ENCODE results near the gene TCF19.

DNA sequence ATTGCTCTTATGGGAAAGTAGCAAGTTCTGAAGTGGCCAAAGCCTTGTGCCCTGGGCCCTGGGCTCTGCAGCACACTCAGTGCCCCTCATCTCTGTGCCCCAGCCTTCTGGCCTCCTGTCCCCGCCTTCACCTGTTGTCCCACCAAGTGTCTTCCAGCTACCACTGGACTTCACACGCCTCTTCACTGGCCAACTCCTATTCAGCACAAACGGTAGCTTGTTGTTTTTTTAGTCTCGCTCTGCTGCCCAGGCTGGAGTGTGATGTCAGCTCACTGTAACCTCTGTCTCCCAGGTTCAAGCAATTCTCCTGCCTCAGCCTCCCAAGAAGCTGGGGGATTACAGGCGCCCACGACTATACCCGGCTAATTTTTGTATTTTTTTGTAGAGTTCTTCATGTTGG lies 5.6 kb upstream of the TCF19 start:
- TF ChIP-seq, protein P1, sequence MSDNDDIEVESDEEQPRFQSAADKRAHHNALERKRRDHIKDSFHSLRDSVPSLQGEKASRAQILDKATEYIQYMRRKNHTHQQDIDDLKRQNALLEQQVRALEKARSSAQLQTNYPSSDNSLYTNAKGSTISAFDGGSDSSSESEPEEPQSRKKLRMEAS (IDR thresholded peaks at IDR 0.05): no peak
- TF ChIP-seq POLR2AphosphoS2 (conservative IDR thresholded peaks at IDR 0.05; ENCODE audit: low read length) (no peak), EHMT2 (IDR thresholded peaks at IDR 0.05; ENCODE audit: low read depth) (no peak), TFCP2L1 (CRISPR knock-in tag; IDR thresholded peaks at IDR 0.05) (no peak)
- TF ChIP-seq, protein P2, sequence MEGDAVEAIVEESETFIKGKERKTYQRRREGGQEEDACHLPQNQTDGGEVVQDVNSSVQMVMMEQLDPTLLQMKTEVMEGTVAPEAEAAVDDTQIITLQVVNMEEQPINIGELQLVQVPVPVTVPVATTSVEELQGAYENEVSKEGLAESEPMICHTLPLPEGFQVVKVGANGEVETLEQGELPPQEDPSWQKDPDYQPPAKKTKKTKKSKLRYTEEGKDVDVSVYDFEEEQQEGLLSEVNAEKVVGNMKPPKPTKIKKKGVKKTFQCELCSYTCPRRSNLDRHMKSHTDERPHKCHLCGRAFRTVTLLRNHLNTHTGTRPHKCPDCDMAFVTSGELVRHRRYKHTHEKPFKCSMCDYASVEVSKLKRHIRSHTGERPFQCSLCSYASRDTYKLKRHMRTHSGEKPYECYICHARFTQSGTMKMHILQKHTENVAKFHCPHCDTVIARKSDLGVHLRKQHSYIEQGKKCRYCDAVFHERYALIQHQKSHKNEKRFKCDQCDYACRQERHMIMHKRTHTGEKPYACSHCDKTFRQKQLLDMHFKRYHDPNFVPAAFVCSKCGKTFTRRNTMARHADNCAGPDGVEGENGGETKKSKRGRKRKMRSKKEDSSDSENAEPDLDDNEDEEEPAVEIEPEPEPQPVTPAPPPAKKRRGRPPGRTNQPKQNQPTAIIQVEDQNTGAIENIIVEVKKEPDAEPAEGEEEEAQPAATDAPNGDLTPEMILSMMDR (IDR thresholded peaks at IDR 0.05): no peak

All from A549 (cell line).